GM20431 (cell line): ENCODE measurements around the gene CTDSP2.
"Not testable (repeated sequence)": the region's sequence is repeated elsewhere in the genome, so short reads cannot be mapped to it uniquely, and the experiment has no call there.

Source experiments
- in situ Hi-C: fragments of 300-500 bp; cut with MseI, MboI; formaldehyde crosslinking; loops from one replicate; pipeline ENCODE4 v1.15.0; 2020; ENCODE audit warnings: low sequenced_read_pairs; ENCODE audit not compliant: unreplicated experiment

Gene CTDSP2

DNA sequence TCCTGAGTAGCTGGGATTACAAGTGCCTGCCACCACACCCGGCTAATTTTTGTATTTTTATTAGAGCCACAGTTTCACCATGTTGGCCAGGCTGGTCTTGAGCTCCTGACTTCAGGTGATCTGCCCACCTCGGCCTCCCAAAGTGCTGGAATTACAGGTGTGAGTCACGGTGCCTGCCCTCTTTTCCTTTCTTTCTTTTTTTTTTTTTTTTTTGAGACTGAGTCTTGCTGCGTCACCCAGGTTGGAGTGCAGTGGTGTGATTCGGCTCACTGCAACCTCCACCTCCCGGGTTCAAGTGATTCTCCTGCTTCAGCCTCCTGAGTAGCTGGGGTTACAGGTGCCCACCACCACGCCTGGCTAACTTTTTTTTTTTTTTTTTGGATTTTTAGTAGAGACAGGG lies 11.6 kb upstream of the CTDSP2 start:
- in situ Hi-C loops, result not testable (repeated sequence)

DNA sequence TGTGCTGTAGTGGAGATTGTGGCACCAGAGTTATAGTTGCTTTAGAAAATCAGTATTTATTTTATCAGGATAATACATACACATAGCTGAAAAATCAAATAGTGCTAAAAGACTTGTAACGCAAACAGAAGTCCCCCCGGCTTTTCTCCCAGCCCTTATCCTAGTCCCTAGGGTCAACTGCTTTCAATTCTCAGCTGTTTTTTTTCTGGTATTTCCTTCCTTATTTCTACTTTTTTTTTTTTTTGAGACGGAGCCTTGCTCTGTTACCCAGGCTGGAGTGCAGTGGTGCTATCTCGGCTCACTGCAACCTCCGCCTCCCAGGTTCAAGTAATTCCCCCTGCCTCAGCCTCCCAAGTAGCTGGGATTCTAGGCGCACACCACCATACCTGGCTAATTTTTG lies 8.4 kb upstream of the CTDSP2 start:
- in situ Hi-C loops, result no loop called here

DNA sequence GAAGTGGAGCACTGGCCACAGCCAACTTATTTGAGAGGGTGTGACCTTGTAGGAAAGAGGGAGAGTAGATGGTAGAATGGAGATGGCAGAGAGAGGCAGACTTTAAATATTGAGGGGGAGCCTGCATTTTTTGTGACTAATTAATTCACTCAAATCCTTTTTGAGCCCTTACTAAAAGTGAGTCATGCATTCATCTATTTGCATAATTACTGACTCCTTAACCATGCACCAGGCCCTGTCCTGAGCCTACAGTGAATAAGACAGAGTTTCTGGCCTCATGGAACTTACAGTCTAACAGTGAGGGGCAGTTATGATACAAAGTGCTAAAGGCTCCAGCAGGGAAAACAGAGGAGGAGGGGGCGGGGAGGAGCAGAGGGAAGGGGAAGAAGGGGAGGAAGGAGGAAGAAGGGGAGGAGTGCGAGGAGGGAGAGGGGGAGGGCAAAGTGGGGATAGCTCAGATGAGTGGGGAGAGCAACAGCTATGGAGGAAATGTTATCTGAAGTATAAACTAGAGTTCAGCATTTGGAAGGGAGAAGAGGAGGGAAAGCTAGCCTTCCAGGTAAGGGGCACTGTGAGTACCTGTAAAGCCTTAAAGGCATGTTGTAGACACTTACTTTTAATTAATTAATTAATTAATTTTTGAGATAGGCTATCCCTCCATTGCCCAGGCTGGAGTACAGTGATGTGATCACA lies 7.5 kb upstream of the CTDSP2 start:
- in situ Hi-C loops, result no loop called here

DNA sequence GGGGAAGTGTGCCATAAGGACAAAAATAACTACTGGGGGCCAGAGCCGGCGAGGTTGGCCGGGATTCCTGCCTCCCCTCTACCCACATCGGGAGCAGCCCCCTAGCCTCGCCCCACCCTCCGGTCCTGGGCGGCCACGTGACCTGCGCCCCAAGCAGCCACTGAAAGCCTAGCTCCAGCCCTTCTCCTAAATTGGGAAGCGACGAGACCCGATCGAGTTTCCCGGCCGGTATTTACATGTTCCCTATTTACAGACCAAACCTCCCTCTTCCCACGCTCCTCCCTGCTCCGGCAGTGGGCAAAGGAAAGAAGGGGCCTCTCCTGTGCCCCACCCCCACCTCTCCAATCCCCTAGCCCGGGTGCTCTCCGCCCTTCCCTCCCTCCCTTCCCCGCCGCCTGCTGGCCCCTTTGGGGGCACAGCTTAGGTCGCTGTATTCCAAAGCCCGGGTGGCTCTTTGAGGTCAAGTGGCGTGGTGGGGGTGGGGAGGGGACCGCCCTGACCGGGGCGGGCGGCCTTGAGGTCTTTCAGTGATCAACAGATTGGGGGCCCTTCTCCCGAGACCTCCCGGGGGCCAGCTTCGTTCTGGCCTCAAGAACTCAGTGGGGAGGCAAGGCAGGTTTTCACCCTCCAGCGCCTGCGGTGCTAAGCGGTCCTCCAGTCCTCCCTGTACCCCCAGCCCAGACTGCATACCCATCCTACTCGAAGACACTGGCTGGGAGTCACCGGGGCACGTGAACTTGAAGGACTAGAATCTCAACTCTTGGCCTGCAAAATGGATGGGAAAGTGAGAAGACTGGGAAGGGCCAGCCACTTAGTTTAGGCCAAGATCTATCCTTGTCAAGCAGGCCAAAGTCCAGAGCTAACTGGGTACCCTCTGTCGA lies 6.3 kb upstream of the CTDSP2 start:
- in situ Hi-C loops, result no loop called here

DNA sequence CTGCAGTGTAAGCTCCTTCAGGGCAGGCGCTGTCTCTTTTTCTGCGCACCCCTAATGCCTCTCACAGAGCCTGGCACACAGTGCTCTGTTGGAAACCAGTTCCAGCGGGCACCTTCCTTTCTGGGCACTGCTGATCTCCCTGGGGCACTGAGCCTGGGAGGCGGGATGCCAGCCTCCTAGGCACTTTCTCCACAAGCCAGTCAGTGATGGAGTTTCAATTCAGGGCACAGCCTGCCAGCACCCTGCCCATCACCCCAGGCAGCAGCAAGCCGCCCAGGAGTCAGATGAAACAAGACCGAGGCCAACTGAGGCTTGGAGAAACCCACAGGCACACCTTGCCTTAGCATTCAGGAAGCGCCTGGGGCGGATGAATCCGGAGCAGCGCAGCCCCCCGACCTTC lies 5.7 kb upstream of the CTDSP2 start:
- in situ Hi-C loops, result no loop called here

DNA sequence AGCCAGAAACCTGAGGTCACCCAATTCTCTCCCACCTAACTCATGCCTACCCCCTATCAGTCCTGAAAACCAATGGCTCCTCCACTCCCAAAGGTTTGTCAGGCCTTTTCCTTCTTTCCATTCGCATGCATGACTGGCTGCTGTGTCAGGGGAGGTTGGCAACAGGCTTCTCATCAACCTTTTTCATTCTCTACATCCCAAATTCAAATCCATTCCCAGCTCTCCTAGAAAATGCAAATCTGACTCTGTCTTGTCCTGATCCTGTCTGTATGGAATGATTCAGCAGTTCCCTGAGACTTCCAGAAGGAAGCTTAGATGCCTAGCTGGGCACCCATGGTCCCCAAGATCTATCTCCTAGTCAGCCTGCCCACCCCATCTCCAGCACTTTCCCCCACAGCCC lies 5.0 kb upstream of the CTDSP2 start:
- in situ Hi-C loops, result no loop called here

DNA sequence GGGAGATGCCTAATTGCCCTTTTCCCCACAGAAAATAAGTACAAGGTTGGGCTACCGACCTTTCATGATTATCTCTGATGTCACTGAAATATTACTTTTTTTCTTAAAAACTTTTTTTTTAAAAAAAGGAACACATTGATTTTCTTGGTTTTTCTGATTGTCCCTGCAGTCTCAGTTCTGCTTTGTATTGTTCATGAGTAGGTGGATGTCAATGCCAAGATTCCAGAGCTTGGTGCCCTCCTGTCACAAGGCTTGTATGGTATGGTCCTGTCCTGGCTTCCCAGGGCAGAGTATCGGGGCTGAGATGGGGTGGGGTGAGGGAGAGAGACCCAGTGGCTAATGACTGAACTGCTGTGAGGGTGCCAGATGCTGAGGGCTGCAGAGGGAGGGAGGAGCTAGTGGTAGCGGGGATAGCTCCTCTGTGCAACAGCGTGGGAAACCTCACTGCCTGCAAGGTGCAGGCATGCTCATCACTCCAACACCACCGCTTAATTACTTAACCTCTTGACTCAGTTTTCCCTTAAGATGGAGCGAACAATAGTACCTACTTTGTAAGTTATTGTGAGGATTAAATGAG lies 4.4 kb upstream of the CTDSP2 start:
- in situ Hi-C loops, result no loop called here

DNA sequence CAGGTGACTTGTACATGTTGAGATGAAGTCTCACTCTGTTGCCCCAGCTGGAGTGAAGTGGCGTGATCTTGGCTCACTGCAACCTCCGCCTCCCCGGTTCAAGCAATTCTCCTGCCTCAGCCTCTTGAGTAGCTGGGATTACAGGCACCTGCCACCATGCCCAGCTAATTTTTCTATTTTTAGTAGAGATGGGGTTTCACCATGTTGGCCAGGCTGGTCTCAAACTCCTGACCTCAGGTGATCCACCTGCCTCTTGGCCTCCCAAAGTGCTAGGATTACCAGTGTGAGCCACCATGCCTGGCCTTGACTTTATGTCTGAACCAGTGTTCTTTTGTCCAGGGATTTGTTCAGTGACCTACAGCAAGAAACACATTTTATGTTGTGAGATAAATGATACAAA lies 2.9 kb upstream of the CTDSP2 start:
- in situ Hi-C loops, result not testable (repeated sequence)

DNA sequence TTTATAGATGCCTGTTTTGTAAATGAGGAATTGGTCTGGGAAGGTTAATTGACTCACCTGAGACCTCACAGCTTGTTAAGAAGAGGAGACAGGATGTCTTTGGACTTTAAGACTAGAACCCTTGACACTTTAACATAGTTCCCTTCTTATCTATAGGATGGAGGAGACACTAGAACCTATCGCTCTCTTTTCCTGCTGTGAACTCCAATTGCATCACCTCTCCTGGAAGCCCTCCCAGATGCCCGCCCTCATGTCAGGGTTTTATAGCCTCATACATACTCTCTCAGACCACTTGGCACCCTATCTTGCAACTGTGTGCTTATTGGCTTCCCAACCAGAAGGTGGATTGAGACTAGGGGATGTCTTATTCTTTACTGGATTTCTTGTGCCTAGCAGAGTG lies 2.5 kb upstream of the CTDSP2 start:
- in situ Hi-C loops, result no loop called here

DNA sequence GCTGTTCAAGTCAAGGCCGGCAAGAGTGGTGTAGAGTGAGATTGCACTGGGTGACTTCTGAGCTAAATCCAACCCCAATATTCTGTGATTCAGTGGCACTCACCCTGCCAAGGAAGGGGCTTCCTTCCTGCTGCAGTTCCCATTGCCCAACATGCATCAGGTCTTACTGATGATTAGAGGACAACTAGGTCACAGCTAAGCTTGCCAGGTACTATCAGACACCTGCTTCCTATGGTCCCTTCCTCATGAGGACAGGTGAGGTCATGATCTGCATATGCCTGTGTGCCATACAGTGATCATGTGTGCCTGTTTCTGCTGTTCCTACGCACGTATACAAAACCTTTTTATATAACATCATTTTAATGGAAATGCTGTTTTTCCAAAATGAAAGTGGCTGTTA lies 1.7 kb upstream of the CTDSP2 start:
- in situ Hi-C loops, result no loop called here

DNA sequence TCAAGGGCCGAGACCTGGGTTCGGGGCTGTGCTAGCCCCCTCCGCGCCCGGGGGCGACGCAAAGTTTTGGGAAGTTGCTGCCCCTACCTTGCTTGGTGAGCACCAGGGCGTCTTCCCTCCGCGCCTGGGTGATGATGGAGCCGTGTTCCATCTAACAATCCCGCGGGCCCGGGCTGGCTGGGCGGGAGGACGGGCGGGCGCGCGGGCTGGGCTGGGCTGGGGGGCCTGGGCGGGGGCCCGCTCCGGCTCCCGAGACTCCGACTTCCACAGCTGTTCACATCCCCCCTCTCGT lies 298 bp downstream of the CTDSP2 start:
- in situ Hi-C loops, result no loop called here

DNA sequence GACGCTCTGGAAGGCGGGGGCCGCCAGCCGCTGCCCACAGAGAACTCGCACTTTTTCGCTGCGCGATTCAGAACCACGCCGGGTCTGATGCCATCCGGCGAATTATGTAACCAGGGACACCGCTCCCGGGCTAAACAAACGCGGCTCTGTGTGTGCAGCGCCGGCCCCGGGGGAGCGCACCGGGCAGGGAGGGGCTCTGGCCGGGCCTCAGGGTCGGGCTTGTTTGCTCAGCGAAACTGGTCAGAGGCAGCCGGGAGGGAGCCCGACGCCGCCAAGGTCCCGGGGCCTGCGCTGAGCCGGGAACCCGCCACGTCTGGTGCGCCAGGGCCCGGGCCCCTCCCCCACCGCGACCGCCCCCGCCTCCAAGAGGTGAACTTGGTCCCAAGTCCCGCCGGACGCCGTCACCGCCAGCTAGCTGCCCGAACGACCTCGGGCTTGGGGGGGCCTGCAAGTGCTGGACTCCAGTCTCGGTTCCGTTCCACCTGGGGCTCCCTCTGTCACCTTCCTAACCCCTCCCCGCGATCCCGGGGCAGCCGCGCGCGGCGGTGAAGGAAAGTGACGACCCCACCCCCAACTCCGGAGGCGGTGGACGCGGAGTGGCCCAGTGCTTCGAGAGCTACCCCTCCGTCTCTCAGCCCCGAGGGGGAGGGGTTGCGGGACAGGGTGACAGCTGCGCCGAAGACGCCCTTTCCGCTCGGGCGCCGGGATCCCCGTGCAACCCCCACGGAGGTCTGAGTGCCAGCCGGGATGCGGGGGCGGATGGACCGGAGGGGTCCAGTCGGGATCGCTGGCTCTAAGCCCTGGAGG lies 848 bp downstream of the CTDSP2 start:
- in situ Hi-C loops, result no loop called here

DNA sequence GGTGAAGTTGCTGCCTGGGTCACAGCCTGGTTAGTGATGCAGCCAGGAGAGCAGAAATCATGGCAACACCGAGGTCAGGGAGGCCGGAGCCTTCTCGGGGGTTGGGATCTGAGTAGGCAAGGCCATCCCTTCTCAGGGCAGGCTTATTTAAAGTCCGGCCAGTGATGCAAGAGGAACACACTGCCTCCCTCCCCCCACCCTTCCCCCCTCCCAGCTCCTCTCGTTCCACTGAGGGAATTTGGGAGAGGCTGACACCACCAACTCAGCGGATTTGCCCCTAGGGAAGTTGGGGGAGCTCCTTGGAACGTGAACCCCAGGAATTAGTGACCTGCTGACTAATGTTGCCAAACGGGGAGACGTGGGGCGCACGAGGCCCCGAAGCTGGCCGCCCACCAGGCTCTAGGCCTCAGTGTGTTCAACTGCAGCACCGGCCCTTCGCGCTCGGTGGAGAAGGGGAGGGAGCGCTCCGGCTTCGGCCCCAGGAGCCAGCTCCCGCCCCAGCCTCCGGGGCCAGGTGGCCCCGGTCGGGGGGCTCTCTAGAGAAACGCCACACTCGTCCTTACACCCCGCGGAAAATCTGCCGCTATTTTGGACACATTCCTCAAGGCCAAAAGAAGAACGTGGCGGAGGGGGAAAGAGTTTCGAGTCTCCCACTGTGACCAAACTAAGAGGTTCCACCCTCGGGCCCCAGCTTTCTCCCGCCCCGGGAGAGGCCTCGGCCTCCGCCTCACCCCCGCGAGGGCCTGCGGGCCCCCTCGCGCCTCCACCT lies 1.6 kb downstream of the CTDSP2 start:
- in situ Hi-C loops, result no loop called here

DNA sequence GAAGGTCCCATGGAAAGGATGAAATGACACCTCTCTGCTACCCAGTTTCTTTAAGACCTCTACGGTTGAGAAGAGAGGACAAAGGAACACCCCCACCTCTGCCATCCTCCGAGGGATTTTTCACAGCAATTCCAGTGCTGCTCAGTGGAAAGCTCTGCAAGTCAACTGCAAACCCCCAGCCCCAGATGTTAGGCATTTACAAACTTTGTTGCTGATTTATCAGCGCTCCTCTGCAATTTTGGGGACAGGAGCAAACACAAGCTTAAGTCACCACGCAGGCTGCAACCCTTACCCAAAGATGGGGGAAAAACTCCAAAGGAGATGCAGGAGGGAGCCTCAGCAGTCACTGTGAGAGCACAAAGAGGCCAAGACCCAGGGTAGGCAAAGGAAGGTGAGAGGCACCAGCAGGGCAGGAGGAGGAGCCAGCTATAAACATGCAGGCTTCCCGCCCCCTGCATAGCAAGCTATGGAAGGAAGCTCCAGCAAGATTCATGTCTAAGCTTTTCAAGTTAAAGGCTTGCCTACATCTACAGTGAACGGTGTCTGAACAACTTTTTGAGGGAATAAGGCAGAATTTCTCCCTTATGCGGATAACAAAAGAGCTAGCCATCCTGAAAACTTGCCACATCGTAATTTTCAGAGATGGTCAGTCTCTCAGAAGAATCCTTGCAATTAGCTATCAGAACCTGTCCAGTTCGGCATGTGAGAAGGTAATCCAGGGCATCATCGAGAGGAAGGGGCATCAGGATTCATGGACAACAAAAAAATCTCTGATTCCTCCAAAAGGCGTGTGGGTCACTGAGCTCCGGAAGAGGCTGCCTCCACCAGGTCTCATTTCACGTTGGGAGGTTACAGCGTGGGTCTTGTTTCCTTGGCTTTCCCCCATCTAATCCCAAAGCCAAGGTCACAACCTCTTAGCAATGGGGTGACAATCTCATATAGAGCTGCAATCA lies 3.9 kb downstream of the CTDSP2 start:
- in situ Hi-C loops, result no loop called here

DNA sequence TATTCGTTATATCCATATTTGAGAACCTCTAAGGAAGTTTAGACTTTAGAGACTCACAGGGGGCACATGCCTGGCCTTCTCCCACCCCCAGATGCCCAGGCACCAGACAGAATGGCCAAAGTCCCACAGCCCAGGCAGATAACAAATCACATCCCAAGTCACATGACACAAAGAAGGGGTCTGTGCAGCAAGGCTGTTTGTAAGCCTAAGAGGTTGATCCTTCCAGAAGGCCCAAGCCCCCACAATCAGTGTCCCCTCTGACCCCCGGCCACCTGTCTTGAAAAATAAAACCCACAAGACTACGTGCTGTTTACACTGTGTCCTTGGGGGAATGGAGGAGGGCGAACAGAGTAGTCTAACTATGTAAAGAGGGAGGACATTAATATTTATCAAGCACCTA lies 5.1 kb downstream of the CTDSP2 start:
- in situ Hi-C loops, result no loop called here

DNA sequence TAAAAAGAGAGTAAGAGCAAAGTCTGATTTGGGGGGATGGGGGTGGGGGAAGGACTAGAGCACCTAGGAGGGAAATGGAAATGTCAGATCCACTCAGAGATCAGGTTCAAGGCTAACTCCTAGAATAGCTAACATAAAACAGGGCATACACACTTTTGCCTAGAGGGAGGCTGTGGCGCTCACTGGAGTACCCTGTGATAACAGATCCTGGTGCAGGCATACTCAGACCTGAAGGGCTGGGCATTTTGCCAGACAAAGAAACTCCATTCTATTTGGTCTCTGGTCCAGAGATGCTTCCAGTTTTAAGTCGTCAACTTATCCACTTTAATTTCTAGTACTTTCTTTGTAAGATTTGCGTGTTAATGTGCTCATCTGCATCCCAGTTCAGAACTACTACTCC lies 5.8 kb downstream of the CTDSP2 start:
- in situ Hi-C loops, result no loop called here

DNA sequence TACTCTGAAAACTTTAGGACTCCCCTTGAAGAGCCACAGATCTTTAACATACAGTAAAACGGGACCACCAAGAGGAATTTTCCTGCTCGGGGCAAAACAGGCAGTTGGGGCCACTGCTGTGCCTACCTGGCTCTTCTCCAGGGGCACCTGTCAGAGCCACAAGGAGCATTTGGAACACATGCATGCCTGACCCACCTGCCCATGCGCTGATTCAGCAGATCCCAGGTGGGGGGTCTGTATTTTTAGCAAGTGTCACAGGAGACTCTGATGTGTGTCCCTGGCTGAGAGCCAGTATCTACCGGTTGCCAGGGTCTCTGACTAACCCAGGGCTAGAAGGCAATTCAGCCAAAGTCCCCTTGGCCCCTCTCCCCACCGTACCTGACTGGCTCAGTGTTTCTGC lies 6.5 kb downstream of the CTDSP2 start:
- in situ Hi-C loops, result no loop called here

DNA sequence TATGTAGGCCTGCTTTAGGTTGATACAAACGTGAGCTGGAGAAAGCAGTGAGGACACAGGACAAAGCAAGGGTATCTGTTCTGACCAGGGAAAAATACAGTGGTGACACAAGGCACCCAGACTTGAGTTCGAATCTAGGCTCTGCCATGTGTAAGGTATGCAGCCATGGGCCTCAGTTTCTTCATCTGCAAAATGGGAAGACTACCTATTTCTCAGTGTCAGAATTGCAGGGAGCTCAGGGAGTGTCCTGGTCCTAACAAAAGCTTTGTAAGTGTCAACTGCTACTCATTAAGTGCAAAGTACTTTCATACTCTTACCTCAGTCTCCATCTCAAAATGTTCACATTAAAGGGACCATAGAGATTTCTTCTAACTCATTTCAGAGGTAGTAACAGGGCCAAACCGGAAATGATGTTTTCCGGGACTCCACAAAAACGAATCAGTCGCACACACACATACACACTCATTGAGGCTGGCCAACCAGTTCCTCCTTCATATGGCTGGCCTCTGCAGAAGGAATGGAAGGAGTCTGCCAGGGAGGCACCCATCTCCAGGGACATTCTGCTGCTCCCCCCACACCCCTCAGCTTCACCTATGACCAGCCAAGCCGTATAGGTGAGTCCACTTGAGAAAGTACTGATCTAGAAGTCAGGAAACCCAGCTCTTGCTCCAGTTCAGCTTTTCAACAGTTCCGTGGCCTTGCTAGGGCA lies 7.8 kb downstream of the CTDSP2 start:
- in situ Hi-C loops, result no loop called here
